PFSK-1 (cell line): ENCODE results near the gene CLCN1.

Source experiments
- FOXP2 ChIP-seq: optimal IDR thresholded peaks from 2 replicates; pipeline ENCODE3; 2011; ENCODE audit warnings: borderline replicate concordance, control low read depth, inconsistent platforms; ENCODE audit not compliant: insufficient read depth; ENCODE audit errors: extremely low read length, extremely low read depth
- POLR2AphosphoS5 ChIP-seq: IDR thresholded peaks from 2 replicates; pipeline ENCODE4 v1.6.1; 2012; ENCODE audit warnings: low read depth, mild to moderate bottlenecking, control low read depth, low read length, moderate library complexity
- REST ChIP-seq, 2 experiments: IDR thresholded peaks; 2 replicates each; pipeline versions ENCODE4 v1.6.1 to v1.8.0; 2011 to 2012; ENCODE audit warnings: low read depth in 2 of 2, low read length in 2 of 2, control low read depth in 1 of 2, inconsistent platforms in 1 of 2, mild to moderate bottlenecking in 1 of 2, moderate library complexity in 1 of 2; ENCODE audit not compliant: insufficient read depth in 1 of 2
- SIN3A ChIP-seq: IDR thresholded peaks from 2 replicates; pipeline ENCODE4 v1.6.1; 2012; ENCODE audit warnings: mild to moderate bottlenecking, low read length, moderate library complexity, borderline replicate concordance; ENCODE audit not compliant: insufficient read depth
- TAF1 ChIP-seq: IDR thresholded peaks from 2 replicates; pipeline ENCODE4 v1.6.1; 2012; ENCODE audit warnings: low read length, control low read depth, borderline replicate concordance; ENCODE audit not compliant: insufficient read depth

- TF ChIP-seq POLR2AphosphoS5 (no peak), TAF1 (no peak), SIN3A (no peak), REST (IDR thresholded peaks at IDR 0.05; ENCODE audit: insufficient read depth in 1 of 2, low read depth in 2 of 2, low read length in 2 of 2) (no peak), FOXP2 (no peak)
Observed at GRCh38 chr7:143381427-143382125, 65.7 kb downstream of the CLCN1 start.
